Ramos (cell line): ENCODE measurements around the gene SARNP.
"Not testable (repeated sequence)": the region's sequence is repeated elsewhere in the genome, so short reads cannot be mapped to it uniquely, and the experiment has no call there.

Source experiments
- in situ Hi-C: fragments of 300-500 bp; cut with MboI; formaldehyde crosslinking; loops from one replicate; pipeline ENCODE4 v1.14.3; 2022; ENCODE audit warnings: low sequenced_read_pairs; ENCODE audit not compliant: unreplicated experiment

Gene SARNP

DNA sequence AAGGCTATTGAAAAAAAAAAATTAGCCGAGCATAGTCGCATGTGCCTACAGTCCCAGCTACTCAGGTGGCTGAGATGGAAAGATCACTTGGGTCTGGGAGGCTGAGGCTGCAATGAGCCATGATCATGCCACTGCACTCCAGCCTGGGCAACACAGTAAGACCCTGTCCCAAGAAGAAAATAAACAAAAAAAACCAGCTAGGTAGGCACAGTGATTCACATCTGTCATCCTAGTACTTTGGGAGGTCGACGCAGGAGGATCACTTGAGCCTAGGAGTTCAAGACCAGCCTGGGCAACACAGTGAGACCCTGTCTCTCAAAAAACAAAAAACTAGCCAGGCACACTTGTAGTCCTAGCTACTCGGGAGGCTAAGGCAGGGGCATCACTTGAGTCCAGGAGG, 8.2 kb downstream of the SARNP start:
- in situ Hi-C loops, result no loop called here

DNA sequence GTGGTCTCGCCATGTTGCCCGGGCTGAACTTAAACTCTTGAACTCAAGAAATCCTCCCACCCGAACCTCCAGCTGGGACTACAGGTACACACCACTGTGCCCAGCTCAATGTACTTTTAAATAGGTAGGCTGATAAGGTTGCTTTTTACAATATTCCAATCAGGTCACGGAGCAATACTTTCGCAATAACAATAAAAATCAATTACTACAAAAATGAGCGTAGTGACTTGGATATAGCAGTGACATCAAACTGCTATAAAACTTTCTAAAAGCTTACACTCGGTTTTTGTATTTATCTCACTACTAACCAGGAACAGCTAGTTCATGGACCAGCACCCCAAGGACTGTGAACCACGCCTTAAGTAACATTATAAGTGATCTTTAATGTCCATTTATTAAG, 10.5 kb downstream of the SARNP start:
- in situ Hi-C loops, result no loop called here

GRCh38 chr12:55797550-55797949, 20.0 kb downstream of the SARNP start:
- in situ Hi-C loops, result no loop called here

GRCh38 chr12:55797068-55797467, 20.5 kb downstream of the SARNP start:
- in situ Hi-C loops, result no loop called here

- in situ Hi-C loops, result no loop called here
These were observed 21.6 kb downstream of the SARNP start for GRCh38 chr12:55795950-55796349.

GRCh38 chr12:55789893-55790292, 27.6 kb downstream of the SARNP start:
- in situ Hi-C loops, result no loop called here

- in situ Hi-C loops, result no loop called here
These were observed 28.4 kb downstream of the SARNP start for GRCh38 chr12:55789171-55789570.

DNA sequence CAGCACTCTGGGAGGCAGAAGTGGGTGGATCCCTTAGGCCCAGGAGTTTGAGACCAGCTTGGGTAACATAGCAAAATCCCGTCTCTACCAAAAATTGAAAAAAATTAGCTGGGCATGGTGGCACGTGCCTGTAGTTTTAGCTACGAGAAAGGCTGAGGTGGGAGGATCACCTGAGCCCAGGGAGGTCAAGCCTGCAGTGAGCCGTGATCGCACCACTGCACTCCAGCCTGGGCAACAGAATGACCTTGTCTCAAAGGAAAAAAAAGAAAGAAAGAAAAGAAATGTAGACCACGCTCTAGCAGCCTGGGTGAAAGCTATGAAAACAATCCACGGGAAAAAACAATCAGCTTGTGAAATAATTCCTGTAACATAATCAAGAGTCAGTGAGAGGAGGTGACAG, 29.0 kb downstream of the SARNP start:
- in situ Hi-C loops, result no loop called here

DNA sequence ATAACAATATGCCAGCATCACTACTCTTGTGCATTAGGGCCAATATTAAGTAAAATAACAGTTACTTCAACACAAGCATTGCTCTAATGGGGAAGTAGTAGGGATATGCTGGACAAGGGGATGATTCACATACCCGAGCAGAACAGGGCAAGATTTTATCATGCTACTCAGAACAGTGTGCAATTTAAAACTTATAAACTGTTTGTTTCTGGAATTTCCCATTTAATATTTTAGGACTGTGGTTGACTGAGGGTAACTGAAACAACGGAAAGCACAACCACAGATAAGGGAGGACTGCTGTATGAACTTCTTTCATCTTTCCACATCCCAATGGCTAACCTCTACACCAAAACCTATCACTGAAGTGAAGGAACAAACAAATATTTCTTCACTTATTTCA, 36.8 kb downstream of the SARNP start:
- in situ Hi-C loops, result no loop called here

GRCh38 chr12:55777856-55778255, 39.7 kb downstream of the SARNP start:
- in situ Hi-C loops, result no loop called here

- in situ Hi-C loops, result no loop called here
These were observed 45.8 kb downstream of the SARNP start for GRCh38 chr12:55771736-55772135.

DNA sequence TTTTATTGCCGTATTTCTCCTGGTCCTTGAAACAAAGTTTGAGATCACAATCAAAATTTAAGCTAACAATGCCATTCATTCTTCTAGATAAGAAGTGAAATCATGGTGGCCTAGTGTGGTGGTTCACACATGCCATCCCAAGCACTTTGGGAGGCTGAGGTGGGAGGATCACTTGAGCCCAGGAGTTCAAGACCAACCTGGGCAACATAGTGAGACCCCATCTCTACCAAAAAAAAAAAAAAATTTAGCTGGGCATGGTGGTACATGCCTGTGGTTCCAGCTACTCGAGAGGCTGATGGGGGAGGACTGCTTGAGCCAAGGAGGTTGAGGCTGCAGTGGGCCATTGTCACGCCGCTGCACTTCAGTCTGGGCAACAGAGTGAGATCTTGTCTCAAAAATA, 50.4 kb downstream of the SARNP start:
- in situ Hi-C loops, result no loop called here

DNA sequence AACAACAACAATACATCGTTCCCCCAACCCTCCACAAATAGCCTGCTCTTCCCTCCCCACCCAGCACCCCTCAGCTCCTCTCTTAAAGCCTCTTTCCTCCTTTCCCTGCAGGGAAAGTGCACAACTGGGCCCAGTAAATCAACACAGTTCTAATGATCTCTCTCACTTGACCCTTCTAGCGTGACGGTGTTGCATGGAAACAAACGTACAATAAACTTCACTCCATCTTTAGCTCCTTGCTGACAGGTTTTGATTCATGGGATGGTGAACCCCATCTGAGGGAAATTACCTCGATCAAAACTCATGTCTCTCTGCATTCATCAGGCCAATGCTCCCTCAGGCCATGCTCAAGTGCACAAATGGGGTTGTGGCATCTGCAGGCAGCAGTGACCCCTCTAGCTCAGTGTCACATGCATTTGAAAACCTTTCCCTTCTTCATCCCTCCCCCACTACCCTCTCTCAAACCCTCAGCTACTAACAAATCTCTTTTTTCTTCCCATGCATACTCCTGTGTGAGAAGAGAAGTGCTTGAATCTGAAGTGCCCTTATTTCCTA, 51.7 kb downstream of the SARNP start:
- in situ Hi-C loops, result no loop called here

- in situ Hi-C loops, result no loop called here
These were observed 54.9 kb downstream of the SARNP start for GRCh38 chr12:55762646-55763045.

GRCh38 chr12:55760663-55761062, 56.9 kb downstream of the SARNP start:
- in situ Hi-C loops, result no loop called here

DNA sequence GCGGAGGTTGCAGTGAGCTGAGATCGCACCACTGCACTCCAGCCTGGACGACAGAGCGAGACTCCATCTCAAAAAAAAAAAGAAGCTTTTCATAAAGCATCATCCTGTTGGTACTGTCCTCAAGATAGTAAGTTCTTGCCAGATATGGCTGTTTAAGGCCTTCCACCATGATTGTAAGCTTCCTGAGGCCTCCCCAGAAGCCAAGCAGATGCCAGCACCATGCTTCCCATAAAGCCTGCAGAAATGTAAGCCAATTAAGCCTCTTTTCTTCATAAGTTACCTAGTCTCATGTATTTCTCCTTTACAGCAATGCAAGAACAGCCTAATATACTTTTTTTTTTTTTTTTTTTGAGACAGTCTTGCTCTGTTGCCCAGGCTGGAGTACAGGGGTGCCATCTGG, 58.9 kb downstream of the SARNP start:
- in situ Hi-C loops, result not testable (repeated sequence)

GRCh38 chr12:55757701-55758100, 59.8 kb downstream of the SARNP start:
- in situ Hi-C loops, result no loop called here

DNA sequence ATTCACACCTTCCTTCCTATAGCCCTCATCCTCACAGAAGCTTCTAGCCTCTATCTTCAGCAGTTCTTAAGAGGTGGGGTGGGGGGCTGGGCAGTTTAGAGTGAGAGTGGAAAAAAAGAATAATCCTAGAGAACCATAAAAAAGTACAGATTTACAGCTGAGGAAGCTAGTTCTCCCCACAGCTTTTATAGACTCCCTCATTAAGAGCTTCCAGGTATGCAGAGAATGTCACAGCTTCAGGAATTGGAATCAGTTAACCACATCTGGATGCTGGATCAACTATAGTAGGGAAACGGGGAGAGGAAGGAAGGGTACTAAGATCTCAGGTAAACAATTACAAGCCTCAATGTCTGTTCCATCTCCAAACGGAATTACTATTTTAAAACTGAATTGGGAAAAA, 62.3 kb downstream of the SARNP start:
- in situ Hi-C loops, result no loop called here

GRCh38 chr12:55748230-55748993, 69.1 kb downstream of the SARNP start:
- in situ Hi-C loops, result loop anchor here (5.0 kb wide), 1 partner anchor 194 kb away; no protein-coding TSS in a partner anchor

- in situ Hi-C loops, result loop anchor here (5.0 kb wide), 1 partner anchor 195 kb away; no protein-coding TSS in a partner anchor
These were observed 70.7 kb downstream of the SARNP start for GRCh38 chr12:55746913-55747231.

DNA sequence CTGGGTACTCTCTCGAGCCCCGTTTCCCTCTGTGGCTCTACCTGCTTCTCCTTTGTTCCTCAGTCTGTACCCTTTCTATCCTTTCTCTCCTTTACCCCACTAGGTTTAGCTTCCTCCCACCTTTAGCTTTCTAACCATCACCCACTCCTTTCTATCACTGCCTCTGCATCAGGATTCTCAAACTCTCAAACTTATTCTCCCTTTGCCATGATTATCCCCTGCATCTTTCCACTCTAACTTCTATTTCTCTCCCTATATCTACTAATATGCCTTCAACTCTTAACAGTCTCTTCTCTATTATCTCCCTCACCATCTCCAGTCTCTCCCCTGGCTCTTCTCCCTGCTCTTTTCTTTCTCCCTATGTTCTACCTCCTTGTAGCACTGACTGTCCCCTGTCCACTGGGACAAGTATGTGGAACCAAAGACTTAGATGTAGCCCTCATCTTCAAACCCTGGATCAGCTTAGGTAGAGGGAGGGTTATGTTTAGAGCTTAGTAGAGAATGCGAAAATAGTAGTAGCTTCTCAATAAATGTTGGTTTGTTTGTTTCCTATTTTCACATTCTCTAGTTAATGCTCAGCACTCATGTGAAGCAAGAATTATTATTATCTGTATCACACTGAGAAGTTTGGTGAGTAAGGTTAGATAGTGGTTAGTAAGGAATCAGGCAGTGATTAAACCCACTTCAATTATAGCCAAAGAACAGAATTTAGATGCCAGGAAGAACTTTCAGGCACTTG, 71.2 kb downstream of the SARNP start:
- in situ Hi-C loops, result loop anchor here (5.0 kb wide), 1 partner anchor 196 kb away; no protein-coding TSS in a partner anchor
